ENCODE measurements around the gene PRDM2. TPM values are rescaled to one million over a fixed set of nuclear protein-coding genes. Genes with fewer than 3 reads are reported as not detected.

Gene PRDM2
- total RNA-seq, 1 donor from 2014 or later: 12.5 TPM

DNA sequence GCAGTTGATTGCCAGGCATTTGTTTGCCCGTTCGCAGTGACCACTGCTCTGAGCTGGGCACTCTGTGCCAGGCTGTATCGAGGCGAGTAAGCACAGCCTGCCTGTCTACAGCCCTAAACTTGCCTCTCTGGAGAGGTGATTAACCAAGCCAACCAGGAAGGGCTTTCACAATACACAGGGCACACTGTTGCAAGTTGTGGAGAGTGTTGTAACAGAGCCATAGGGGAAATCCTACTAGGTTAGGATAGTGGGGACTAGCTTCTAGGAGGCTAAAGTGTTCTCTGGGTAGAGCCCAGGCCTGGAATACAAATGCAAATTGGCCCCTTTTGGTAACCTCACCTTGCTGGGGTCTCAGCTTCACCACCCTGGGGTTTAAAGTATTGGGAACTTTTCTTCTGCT lies 23.8 kb downstream of the PRDM2 start:
- TF ChIP-seq, protein P1, sequence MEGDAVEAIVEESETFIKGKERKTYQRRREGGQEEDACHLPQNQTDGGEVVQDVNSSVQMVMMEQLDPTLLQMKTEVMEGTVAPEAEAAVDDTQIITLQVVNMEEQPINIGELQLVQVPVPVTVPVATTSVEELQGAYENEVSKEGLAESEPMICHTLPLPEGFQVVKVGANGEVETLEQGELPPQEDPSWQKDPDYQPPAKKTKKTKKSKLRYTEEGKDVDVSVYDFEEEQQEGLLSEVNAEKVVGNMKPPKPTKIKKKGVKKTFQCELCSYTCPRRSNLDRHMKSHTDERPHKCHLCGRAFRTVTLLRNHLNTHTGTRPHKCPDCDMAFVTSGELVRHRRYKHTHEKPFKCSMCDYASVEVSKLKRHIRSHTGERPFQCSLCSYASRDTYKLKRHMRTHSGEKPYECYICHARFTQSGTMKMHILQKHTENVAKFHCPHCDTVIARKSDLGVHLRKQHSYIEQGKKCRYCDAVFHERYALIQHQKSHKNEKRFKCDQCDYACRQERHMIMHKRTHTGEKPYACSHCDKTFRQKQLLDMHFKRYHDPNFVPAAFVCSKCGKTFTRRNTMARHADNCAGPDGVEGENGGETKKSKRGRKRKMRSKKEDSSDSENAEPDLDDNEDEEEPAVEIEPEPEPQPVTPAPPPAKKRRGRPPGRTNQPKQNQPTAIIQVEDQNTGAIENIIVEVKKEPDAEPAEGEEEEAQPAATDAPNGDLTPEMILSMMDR (conservative IDR thresholded peaks at IDR 0.05; ENCODE audit: low read depth, low read length): no peak
- H3K4me3 ChIP-seq (ENCODE audit: low read depth, low read length): no peak overlapping the region
- DNase-seq (ENCODE audit: low read depth): no peak

DNA sequence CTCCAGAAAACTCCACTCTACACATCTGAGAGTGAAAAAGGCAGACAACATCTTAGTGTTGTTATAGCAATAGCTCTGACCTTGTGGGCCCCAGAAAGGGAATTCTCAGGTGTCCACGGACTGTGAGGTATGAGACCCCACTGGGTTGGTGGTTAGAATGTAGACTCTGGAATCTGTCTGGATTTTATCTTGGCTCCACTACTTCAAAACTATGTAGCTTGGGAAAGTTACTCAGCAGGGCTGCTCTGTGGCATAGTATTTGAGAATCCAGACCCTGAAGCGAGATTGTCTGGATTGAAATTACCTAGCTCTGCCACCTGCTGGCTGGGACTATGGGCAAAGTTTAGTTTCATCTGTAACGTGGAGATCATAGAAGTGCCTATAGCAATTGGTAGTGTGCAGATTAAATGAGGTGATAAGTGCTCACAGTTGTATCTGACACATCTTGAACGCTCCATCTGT lies 25.8 kb downstream of the PRDM2 start:
- DNase-seq (ENCODE audit: low read depth): no peak
- H3K4me3 ChIP-seq (ENCODE audit: low read depth, low read length): no peak overlapping the region
- TF ChIP-seq, protein P1 (conservative IDR thresholded peaks at IDR 0.05; ENCODE audit: low read depth, low read length): peak; percentile 72

GRCh38 chr1:13728091-13728715 lies 28.2 kb downstream of the PRDM2 start:
- DNase-seq (ENCODE audit: low read depth): no peak
- TF ChIP-seq, protein P1 (conservative IDR thresholded peaks at IDR 0.05; ENCODE audit: low read depth, low read length): no peak
- H3K4me3 ChIP-seq (ENCODE audit: low read depth, low read length): no peak overlapping the region

- TF ChIP-seq, protein P1 (conservative IDR thresholded peaks at IDR 0.05; ENCODE audit: low read depth, low read length): no peak
- no peak for DNase-seq (ENCODE audit: low read depth)
- H3K4me3 ChIP-seq (ENCODE audit: low read depth, low read length): no peak overlapping the region
Measured at GRCh38 chr1:13730291-13730690, 30.3 kb downstream of the PRDM2 start.

DNA sequence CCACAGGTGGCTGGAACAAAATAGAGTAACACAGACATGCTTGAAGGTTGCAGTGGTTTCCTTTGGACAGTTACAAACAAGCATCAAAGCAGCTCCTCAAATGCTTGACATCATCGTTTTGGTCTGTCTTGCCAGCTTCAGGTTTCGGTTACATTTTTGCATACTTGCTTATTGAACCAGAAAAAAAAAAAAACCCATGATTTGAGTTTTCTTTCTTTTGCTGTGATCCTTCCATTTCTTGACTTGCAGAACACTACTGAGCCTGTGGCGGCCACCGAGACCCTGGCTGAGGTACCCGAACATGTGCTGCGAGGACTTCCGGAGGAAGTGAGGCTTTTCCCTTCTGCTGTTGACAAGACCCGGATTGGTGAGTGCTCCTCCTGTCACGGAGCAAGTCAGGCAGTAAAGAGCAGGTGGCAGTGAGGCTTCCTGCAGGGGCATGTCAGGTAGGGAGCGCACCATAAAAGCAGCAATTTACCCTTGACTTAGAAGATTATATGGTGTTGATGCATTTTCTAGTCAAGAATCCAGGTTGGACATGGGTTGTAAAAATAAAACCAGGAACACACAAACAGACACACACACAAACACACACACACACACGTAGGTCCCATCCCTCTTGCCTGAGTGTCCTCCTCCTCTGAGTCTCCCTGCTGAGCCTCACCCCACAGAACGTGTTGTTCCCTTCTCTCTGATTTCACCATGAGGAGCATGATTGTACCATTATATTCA lies 30.9 kb downstream of the PRDM2 start:
- H3K4me3 ChIP-seq (ENCODE audit: low read depth, low read length): peak overlapping the region; percentile 27
- DNase-seq (ENCODE audit: low read depth): no peak
- TF ChIP-seq, protein P1 (conservative IDR thresholded peaks at IDR 0.05; ENCODE audit: low read depth, low read length): no peak

DNA sequence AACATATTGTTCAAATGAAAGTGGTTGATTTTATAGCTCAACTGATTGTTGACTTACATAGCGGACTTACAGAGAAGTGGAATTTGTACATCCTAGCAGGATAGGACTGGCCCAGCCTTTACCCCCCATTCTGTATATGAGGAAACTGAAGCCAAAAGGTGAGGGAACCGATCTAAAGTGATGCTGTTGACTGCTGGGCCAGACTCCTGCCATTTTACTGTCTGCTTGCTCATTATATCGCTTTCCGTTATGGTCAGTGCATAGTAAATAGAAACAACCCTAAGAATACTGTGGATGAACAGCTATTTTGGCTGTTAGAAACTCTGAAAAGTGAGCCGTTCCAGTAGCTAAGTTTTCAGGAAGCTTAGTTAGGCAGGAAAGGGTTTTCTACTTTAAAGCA lies 31.9 kb downstream of the PRDM2 start:
- TF ChIP-seq, protein P1 (conservative IDR thresholded peaks at IDR 0.05; ENCODE audit: low read depth, low read length): no peak
- no peak for DNase-seq (ENCODE audit: low read depth)
- H3K4me3 ChIP-seq (ENCODE audit: low read depth, low read length): no peak overlapping the region
